Inferior parietal cortex (tissue), 1 donor: ENCODE measurements around the gene PIK3AP1.
"Not testable (repeated sequence)": the region's sequence is repeated elsewhere in the genome, so short reads cannot be mapped to it uniquely, and the experiment has no call there.

Experiments used
- DNase-seq: peaks from one replicate; pipeline ENCODE4 v3.0.0-alpha.2; 2016; ENCODE audit errors: extremely low spot score

PIK3AP1 gene

GRCh38 chr10:96697438-96697837 is 22.9 kb downstream of the PIK3AP1 start:
- no peak for DNase-seq

GRCh38 chr10:96696845-96697425 is 23.4 kb downstream of the PIK3AP1 start:
- DNase-seq, result no peak

GRCh38 chr10:96695975-96696634 is 24.2 kb downstream of the PIK3AP1 start:
- DNase-seq, result no peak

- no peak for DNase-seq
Measured at GRCh38 chr10:96695366-96695765, 24.9 kb downstream of the PIK3AP1 start.

- no peak for DNase-seq
Measured at GRCh38 chr10:96693431-96693830, 26.9 kb downstream of the PIK3AP1 start.

- DNase-seq, result no peak
Measured at GRCh38 chr10:96692427-96692826, 27.9 kb downstream of the PIK3AP1 start.

GRCh38 chr10:96691761-96692160 is 28.6 kb downstream of the PIK3AP1 start:
- DNase-seq, result no peak

GRCh38 chr10:96690755-96691730 is 29.3 kb downstream of the PIK3AP1 start:
- DNase-seq, result no peak

- no peak for DNase-seq
Measured at GRCh38 chr10:96688789-96689188, 31.5 kb downstream of the PIK3AP1 start.

GRCh38 chr10:96687317-96688012 is 32.8 kb downstream of the PIK3AP1 start:
- no peak for DNase-seq

- no peak for DNase-seq
Measured at GRCh38 chr10:96686514-96686913, 33.8 kb downstream of the PIK3AP1 start.

GRCh38 chr10:96685306-96685705 is 35.0 kb downstream of the PIK3AP1 start:
- no peak for DNase-seq

- no peak for DNase-seq
Measured at GRCh38 chr10:96684826-96685225, 35.5 kb downstream of the PIK3AP1 start.

GRCh38 chr10:96683710-96684109 is 36.6 kb downstream of the PIK3AP1 start:
- DNase-seq, result no peak

- DNase-seq, result no peak
Measured at GRCh38 chr10:96683065-96683464, 37.2 kb downstream of the PIK3AP1 start.

GRCh38 chr10:96681524-96681923 is 38.8 kb downstream of the PIK3AP1 start:
- DNase-seq, result no peak

- not testable (repeated sequence) for DNase-seq
Measured at GRCh38 chr10:96680463-96680862, 39.9 kb downstream of the PIK3AP1 start.

- no peak for DNase-seq
Measured at GRCh38 chr10:96678725-96679124, 41.6 kb downstream of the PIK3AP1 start.

GRCh38 chr10:96676272-96677112 is 43.8 kb downstream of the PIK3AP1 start:
- DNase-seq, result no peak

GRCh38 chr10:96675846-96676245 is 44.5 kb downstream of the PIK3AP1 start:
- DNase-seq, result no peak
